ENCODE measurements around the gene RHOH.

- TF ChIP-seq HBP1 (CRISPR knock-in tag; IDR thresholded peaks at IDR 0.05; ENCODE audit: low read depth): no peak
- TF ChIP-seq CTCF (CRISPR knock-in tag; IDR thresholded peaks at IDR 0.05): no peak
- no peak for TF ChIP-seq RERE (CRISPR knock-in tag; IDR thresholded peaks at IDR 0.05; ENCODE audit: low read depth)
- no peak for TF ChIP-seq POLR2A (IDR thresholded peaks at IDR 0.05; ENCODE audit: insufficient read depth in 1 of 2, low read depth in 2 of 2, low read length in 2 of 2)
- no peak for TF ChIP-seq YY1 (IDR thresholded peaks at IDR 0.05; ENCODE audit: insufficient read depth, insufficient replicate concordance, low read depth, low read length)
- no peak for TF ChIP-seq POLR2AphosphoS5 (IDR thresholded peaks at IDR 0.05; ENCODE audit: low read depth, low read length)
- no peak for TF ChIP-seq RBFOX2 (IDR thresholded peaks at IDR 0.05; ENCODE audit: low read depth, low read length)
- TF ChIP-seq EZH2 (conservative IDR thresholded peaks at IDR 0.05; ENCODE audit: low read depth, low read length): no peak
- TF ChIP-seq ATF2 (CRISPR knock-in tag; IDR thresholded peaks at IDR 0.05): no peak
- TF ChIP-seq NR3C1 (CRISPR knock-in tag; IDR thresholded peaks at IDR 0.05): no peak
- no peak for TF ChIP-seq ZFP1 (CRISPR knock-in tag; IDR thresholded peaks at IDR 0.05)
- no peak for TF ChIP-seq EP300 (IDR thresholded peaks at IDR 0.05; ENCODE audit: low read depth in 2 of 2, low read length in 2 of 2)
- no peak for TF ChIP-seq EP300 (CRISPR knock-in tag; IDR thresholded peaks at IDR 0.05; ENCODE audit: borderline replicate concordance)
- TF ChIP-seq FOSL2 (CRISPR knock-in tag; IDR thresholded peaks at IDR 0.05): no peak
Observed at GRCh38 chr4:40254608-40255392, 58.0 kb downstream of the RHOH start.

All from HepG2 (cell line).